Measurements from ENCODE around the gene MSX2. TPM values are rescaled to one million over a fixed set of nuclear protein-coding genes. Genes with fewer than 3 reads are reported as not detected.

The MSX2 gene
- total and polyA plus RNA-seq, 9 of the 15 experiments (the other 6 are each of a cell fraction or from before 2014, with no cell fraction given): not detected

GRCh38 chr5:174777583-174777982 lies 53.2 kb downstream of the MSX2 start:
- H3K4me3 ChIP-seq: no peak overlapping the region
- no peaks in the 10 kb centered on the region for H3K9me1 ChIP-seq (ENCODE audit: control insufficient read depth, insufficient read depth, low read length)
- H3K27ac ChIP-seq (ENCODE audit: extremely low read depth, low read depth, low read length): no peak overlapping the region
- intact Hi-C loops (cut with micrococcal nuclease): no loop called here
- DNase-seq (ENCODE audit: extremely low read depth in 1 of 4, low spot score in 3 of 4): no peak
- no peak for ATAC-seq
- H3K79me2 ChIP-seq (ENCODE audit: control insufficient read depth, insufficient read depth, low read length): no peaks in the 10 kb centered on the region
- no peaks in the 10 kb centered on the region for H3K9me3 ChIP-seq (replicated peaks; ENCODE audit: control insufficient read depth, insufficient read depth, low read depth, low read length)
- H3K9ac ChIP-seq (ENCODE audit: insufficient read depth in 1 of 2, low read depth in 2 of 2, low read length in 2 of 2): no peak overlapping the region
- no TSS peak for BruUV-seq (replicated peaks)
- FAIRE-seq: no peak
- H2AFZ ChIP-seq (ENCODE audit: low read depth, low read length): no peak overlapping the region
- in situ Hi-C loops (cut with MboI): no loop called here
- H4K20me1 ChIP-seq (replicated peaks; ENCODE audit: control insufficient read depth, insufficient read depth, low read length): no peaks in the 10 kb centered on the region
- H3K4me2 ChIP-seq (ENCODE audit: insufficient read depth, low read length): no peak overlapping the region
- POLR2A ChIA-PET: no interaction called here
- H3K4me1 ChIP-seq (replicated peaks in 1 of 2; ENCODE audit: control insufficient read depth in 2 of 2, insufficient read depth in 2 of 2, low read length in 2 of 2): no peaks in the 10 kb centered on the region
- 4% methylated on average over 2 of the region's 2 CpGs for WGBS (ENCODE audit: insufficient coverage, low coverage, missing lambda C conversion rate)
- H3K36me3 ChIP-seq (ENCODE audit: control insufficient read depth, insufficient read depth, low read length): no peaks in the 10 kb centered on the region
- CTCF ChIA-PET (ENCODE audit: low intra/inter-chr PET ratio): no interaction called here
- no peaks in the 10 kb centered on the region; a peak in 1 of 5 replicates for H3K27me3 ChIP-seq (ENCODE audit: control insufficient read depth in 2 of 2, insufficient read depth in 2 of 2, low read length in 2 of 2)
- TF ChIP-seq ZNF280B (CRISPR knock-in tag; IDR thresholded peaks at IDR 0.05) (no peak), THAP12 (CRISPR knock-in tag; IDR thresholded peaks at IDR 0.05) (no peak), BRF2 (IDR thresholded peaks at IDR 0.05; ENCODE audit: borderline replicate concordance, insufficient read depth, insufficient read length) (no peak), MYNN (IDR thresholded peaks at IDR 0.05) (no peak), MYNN (CRISPR knock-in tag; IDR thresholded peaks at IDR 0.05) (no peak), NKRF (IDR thresholded peaks at IDR 0.05; ENCODE audit: borderline replicate concordance) (no peak), RAD51 (IDR thresholded peaks at IDR 0.05; ENCODE audit: borderline replicate concordance, low read depth) (no peak), SMAD2 (IDR thresholded peaks at IDR 0.05; ENCODE audit: low read depth, low read length) (no peak), TCF15 (CRISPR knock-in tag; IDR thresholded peaks at IDR 0.05) (no peak)
